Parathyroid adenoma (tissue), 2 donors: ENCODE data around the gene NCR2.

Source experiments
- H2AFZ ChIP-seq: fragments of 300-600 bp; sonication (generic); one replicate; pipeline ENCODE4 v1.7.0; 2017; ENCODE audit warnings: antibody characterized with exemption, mild to moderate bottlenecking
- H3K27ac ChIP-seq: fragments of 300-600 bp; sonication (generic); one replicate; pipeline ENCODE4 v1.7.0; 2017
- H3K27me3 ChIP-seq: fragments of 300-600 bp; sonication (generic); one replicate; pipeline ENCODE4 v1.7.0; 2017; ENCODE audit warnings: low read length; ENCODE audit not compliant: control insufficient read depth, insufficient read depth
- H3K36me3 ChIP-seq: fragments of 300-600 bp; sonication (generic); one replicate; pipeline ENCODE4 v1.7.0; 2017; ENCODE audit warnings: low read length; ENCODE audit not compliant: control insufficient read depth, insufficient read depth
- H3K4me1 ChIP-seq: fragments of 300-600 bp; sonication (generic); one replicate; pipeline ENCODE4 v1.7.0; 2017; ENCODE audit warnings: control low read depth
- H3K4me2 ChIP-seq: fragments of 300-600 bp; sonication (generic); one replicate; pipeline ENCODE4 v1.7.0; 2017; ENCODE audit warnings: low read length
- H3K4me3 ChIP-seq: fragments of 300-600 bp; sonication (generic); one replicate; pipeline ENCODE4 v1.7.0; 2017; ENCODE audit warnings: low read depth, low read length
- H3K79me2 ChIP-seq: fragments of 300-600 bp; sonication (generic); one replicate; pipeline ENCODE4 v1.7.0; 2017; ENCODE audit warnings: control low read depth
- H3K9ac ChIP-seq: fragments of 300-600 bp; sonication (generic); one replicate; pipeline ENCODE4 v1.7.0; 2017; ENCODE audit warnings: mild to moderate bottlenecking
- H3K9me3 ChIP-seq: fragments of 300-600 bp; sonication (generic); one replicate; pipeline ENCODE4 v1.7.0; 2017; ENCODE audit warnings: low read length; ENCODE audit not compliant: control insufficient read depth
- TF ChIP-seq, protein P1 (sequence below): fragments of 300-600 bp; sonication (generic); IDR thresholded peaks from one replicate; pipeline ENCODE4 v1.7.0; 2017; ENCODE audit warnings: antibody characterized with exemption, mild to moderate bottlenecking
- donor health status: primary hyperparathyroidism.

NCR2 gene

GRCh38 chr6:41346441-41346840 lies 11.0 kb downstream of the NCR2 start:
- Histone ChIP-seq H3K79me2 (no peaks in the 10 kb centered on the region), H3K9ac (no peak overlapping the region), H3K36me3 (no peaks in the 10 kb centered on the region), H3K4me1 (no peaks in the 10 kb centered on the region), H3K4me3 (no peak overlapping the region), H2AFZ (no peak overlapping the region), H3K4me2 (no peak overlapping the region), H3K27ac (no peak overlapping the region), H3K9me3 (no peaks in the 10 kb centered on the region), H3K27me3 (no peaks in the 10 kb centered on the region)
- TF ChIP-seq, protein P1, sequence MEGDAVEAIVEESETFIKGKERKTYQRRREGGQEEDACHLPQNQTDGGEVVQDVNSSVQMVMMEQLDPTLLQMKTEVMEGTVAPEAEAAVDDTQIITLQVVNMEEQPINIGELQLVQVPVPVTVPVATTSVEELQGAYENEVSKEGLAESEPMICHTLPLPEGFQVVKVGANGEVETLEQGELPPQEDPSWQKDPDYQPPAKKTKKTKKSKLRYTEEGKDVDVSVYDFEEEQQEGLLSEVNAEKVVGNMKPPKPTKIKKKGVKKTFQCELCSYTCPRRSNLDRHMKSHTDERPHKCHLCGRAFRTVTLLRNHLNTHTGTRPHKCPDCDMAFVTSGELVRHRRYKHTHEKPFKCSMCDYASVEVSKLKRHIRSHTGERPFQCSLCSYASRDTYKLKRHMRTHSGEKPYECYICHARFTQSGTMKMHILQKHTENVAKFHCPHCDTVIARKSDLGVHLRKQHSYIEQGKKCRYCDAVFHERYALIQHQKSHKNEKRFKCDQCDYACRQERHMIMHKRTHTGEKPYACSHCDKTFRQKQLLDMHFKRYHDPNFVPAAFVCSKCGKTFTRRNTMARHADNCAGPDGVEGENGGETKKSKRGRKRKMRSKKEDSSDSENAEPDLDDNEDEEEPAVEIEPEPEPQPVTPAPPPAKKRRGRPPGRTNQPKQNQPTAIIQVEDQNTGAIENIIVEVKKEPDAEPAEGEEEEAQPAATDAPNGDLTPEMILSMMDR: no peak

GRCh38 chr6:41347378-41348050 lies 12.1 kb downstream of the NCR2 start:
- no peaks in the 10 kb centered on the region for H3K4me1 ChIP-seq
- H3K9ac ChIP-seq: no peak overlapping the region
- no peaks in the 10 kb centered on the region for H3K36me3 ChIP-seq
- no peak overlapping the region for H3K4me3 ChIP-seq
- H3K27me3 ChIP-seq: no peaks in the 10 kb centered on the region
- H3K27ac ChIP-seq: no peak overlapping the region
- no peaks in the 10 kb centered on the region for H3K79me2 ChIP-seq
- no peak overlapping the region for H2AFZ ChIP-seq
- no peaks in the 10 kb centered on the region for H3K9me3 ChIP-seq
- TF ChIP-seq, protein P1: no peak
- no peak overlapping the region for H3K4me2 ChIP-seq

DNA sequence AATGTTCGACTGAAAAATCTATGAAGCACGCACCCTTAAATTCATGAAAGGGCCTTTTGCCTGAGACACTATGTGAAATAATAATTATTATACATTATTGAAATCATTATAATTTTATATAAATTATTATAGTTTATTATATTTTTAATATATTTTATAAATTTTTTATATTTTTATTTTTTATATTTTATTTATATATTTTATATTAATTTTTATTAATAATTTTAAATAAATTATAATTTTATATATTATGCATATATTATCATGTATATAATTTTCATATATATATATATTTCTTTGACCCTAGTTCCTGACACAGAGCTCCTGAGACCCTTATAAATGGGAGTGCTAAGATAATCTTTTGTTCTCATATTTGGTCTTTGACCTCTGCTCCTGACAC lies 13.5 kb downstream of the NCR2 start:
- Histone ChIP-seq H3K4me1 (no peaks in the 10 kb centered on the region), H2AFZ (no peak overlapping the region), H3K79me2 (no peaks in the 10 kb centered on the region), H3K27ac (no peak overlapping the region), H3K4me3 (no peak overlapping the region), H3K36me3 (no peaks in the 10 kb centered on the region), H3K9ac (no peak overlapping the region), H3K4me2 (no peak overlapping the region), H3K9me3 (no peaks in the 10 kb centered on the region), H3K27me3 (no peaks in the 10 kb centered on the region)
- TF ChIP-seq, protein P1: no peak

DNA sequence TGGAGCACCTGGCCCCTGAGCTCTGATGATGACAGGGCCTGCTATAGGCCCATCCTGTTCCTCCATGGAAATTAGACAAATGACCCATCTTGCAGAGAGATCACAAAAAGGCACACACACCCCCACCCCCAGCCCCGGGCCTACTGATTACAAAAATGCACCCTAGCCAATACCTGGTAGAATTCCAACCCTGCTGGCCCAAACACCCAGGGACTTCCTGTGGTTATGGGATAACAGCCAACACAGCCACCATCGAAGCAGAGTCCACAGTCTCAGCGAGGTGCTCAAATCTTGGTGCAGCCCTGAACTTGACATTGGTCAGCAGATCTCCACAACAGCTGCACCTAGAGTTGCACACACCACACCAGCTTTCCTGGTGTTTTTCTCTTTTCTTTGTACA lies 17.0 kb downstream of the NCR2 start:
- H3K9me3 ChIP-seq: no peaks in the 10 kb centered on the region
- H3K4me1 ChIP-seq: no peaks in the 10 kb centered on the region
- TF ChIP-seq, protein P1: no peak
- H3K4me3 ChIP-seq: no peak overlapping the region
- H3K4me2 ChIP-seq: no peak overlapping the region
- H2AFZ ChIP-seq: no peak overlapping the region
- no peaks in the 10 kb centered on the region for H3K27me3 ChIP-seq
- no peak overlapping the region for H3K27ac ChIP-seq
- no peaks in the 10 kb centered on the region for H3K36me3 ChIP-seq
- H3K79me2 ChIP-seq: no peaks in the 10 kb centered on the region
- H3K9ac ChIP-seq: no peak overlapping the region

DNA sequence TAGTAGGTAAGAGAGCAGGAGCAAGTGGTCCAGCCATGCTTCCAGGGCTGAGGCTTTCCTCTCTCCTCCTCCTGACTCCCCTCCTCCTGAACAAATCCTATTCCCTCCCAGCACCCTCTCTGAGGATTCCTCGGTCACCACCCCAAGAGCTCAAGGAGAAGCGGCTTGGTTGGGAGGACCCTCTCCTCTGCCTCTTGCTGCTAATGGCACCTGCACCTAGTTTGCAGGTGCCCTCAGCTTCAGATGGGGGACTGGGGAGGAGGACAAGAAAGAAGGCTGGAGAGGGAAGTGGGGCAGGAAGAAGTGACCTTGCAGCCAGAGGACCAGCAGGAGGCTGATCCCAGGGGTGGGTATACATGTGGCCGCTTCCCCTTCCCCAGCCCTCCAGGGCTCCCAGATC lies 17.5 kb downstream of the NCR2 start:
- H3K4me1 ChIP-seq: no peaks in the 10 kb centered on the region
- no peaks in the 10 kb centered on the region for H3K36me3 ChIP-seq
- no peak overlapping the region for H3K27ac ChIP-seq
- no peak overlapping the region for H2AFZ ChIP-seq
- H3K9me3 ChIP-seq: no peaks in the 10 kb centered on the region
- no peaks in the 10 kb centered on the region for H3K79me2 ChIP-seq
- H3K4me2 ChIP-seq: no peak overlapping the region
- H3K9ac ChIP-seq: no peak overlapping the region
- H3K27me3 ChIP-seq: no peaks in the 10 kb centered on the region
- H3K4me3 ChIP-seq: no peak overlapping the region
- TF ChIP-seq, protein P1: no peak
